HCT116 (cell line): ENCODE data around the gene UBE2J2. TPM values are rescaled to one million over a fixed set of nuclear protein-coding genes. Genes with fewer than 3 reads are reported as not detected.
"Not testable (repeated sequence)": the region's sequence is repeated elsewhere in the genome, so short reads cannot be mapped to it uniquely, and the experiment has no call there.

ENCODE experiments used
- ATAC-seq: fragments of 200-7000 bp; cut with Tn5 transposase; 2 replicates; pipeline ENCODE4 v1.9.1; 2020; ENCODE audit warnings: mild to moderate bottlenecking, moderate library complexity
- BruUV-seq: library from RNA; stranded (reverse); fragments of 400-500 nt; replicated peaks from 2 replicates; lab custom pipeline; 2021; lab: Mats Ljungman, UMichigan
- CTCF ChIA-PET: fragments of 300-600 bp; sonication (Branson Sonifier 250); formaldehyde crosslinking; loops from one replicate; lab custom pipeline; 2021; ENCODE audit warnings: antibody characterized with exemption; lab: Charles Lee
- POLR2A ChIA-PET: fragments of 300-600, 350-600 bp; sonication (Branson Sonifier 250); formaldehyde crosslinking; loops from one replicate; lab custom pipeline; 2021; ENCODE audit warnings: antibody characterized with exemption; lab: Charles Lee
- RAD21 ChIA-PET, 2 experiments: fragments of 300-600 bp; sonication (Branson Sonifier 250); formaldehyde crosslinking; loops; one replicate each; lab custom pipeline; 2023; ENCODE audit warnings: low total read pairs in 2 of 2; ENCODE audit not compliant: uncharacterized antibody in 2 of 2, unreplicated experiment in 2 of 2, low non-redundant PET in 1 of 2; lab: Charles Lee
- DNase-seq: peaks from one replicate; pipeline ENCODE4 v3.0.0-alpha.2; 2010; ENCODE audit warnings: low read depth, low spot score
- H2AFZ ChIP-seq: fragments of 200-600 bp; shearing (Covaris generic), sonication (generic); 2 replicates; pipeline ENCODE4 v1.6.1; 2017; ENCODE audit warnings: low read depth, mixed run types, mixed read lengths, antibody characterized with exemption, low read length; ENCODE audit not compliant: poor library complexity, severe bottlenecking
- H3K27ac ChIP-seq: 2 replicates; pipeline ENCODE4 v1.5.1; 2012; ENCODE audit warnings: low read depth, low read length
- H3K27me3 ChIP-seq: fragments of 200-600 bp; sonication (generic); 2 replicates; pipeline ENCODE4 v1.6.1; 2016; ENCODE audit warnings: mixed run types, low read length, mixed read lengths; ENCODE audit not compliant: insufficient read depth
- H3K36me3 ChIP-seq, 2 experiments: fragments of 200-500 bp in 1 of 2; fragments of 200-600 bp in 1 of 2; sonication (Bioruptor generic) in 1 of 2; sonication (generic) in 1 of 2; 2 replicates each; pipeline versions ENCODE4 v1.5.1 to v1.6.1; 2014 to 2016; ENCODE audit warnings: low read length in 2 of 2, inconsistent platforms in 1 of 2, mixed read lengths in 1 of 2, mixed run types in 1 of 2; ENCODE audit not compliant: insufficient read depth in 2 of 2, control insufficient read depth in 1 of 2
- H3K4me1 ChIP-seq, 2 experiments: fragments of 200-600 bp in 1 of 2; sonication (generic) in 1 of 2; 2 replicates each; pipeline versions ENCODE4 v1.5.1 to v1.6.1; 2012 to 2017; ENCODE audit warnings: low read length in 2 of 2, inconsistent platforms in 1 of 2, mild to moderate bottlenecking in 1 of 2, mixed read lengths in 1 of 2, mixed run types in 1 of 2, moderate library complexity in 1 of 2; ENCODE audit not compliant: insufficient read depth in 2 of 2, control insufficient read depth in 1 of 2
- H3K4me2 ChIP-seq: fragments of 200-600 bp; sonication (generic); 2 replicates; pipeline ENCODE4 v1.6.1; 2017; ENCODE audit warnings: mixed run types, low read length, mixed read lengths
- H3K4me3 ChIP-seq, 2 experiments: fragments of 200-600 bp in 1 of 2; sonication (generic) in 1 of 2; replicated peaks in 1 of 2; 2 replicates each; pipeline ENCODE4 v1.5.1; 2011 to 2016; ENCODE audit warnings: low read length in 2 of 2, control low read depth in 1 of 2, low read depth in 1 of 2, mild to moderate bottlenecking in 1 of 2, mixed read lengths in 1 of 2, mixed run types in 1 of 2
- H3K79me2 ChIP-seq: fragments of 200-600 bp; sonication (generic); 2 replicates; pipeline ENCODE4 v1.6.1; 2017; ENCODE audit warnings: mild to moderate bottlenecking, mixed run types, low read length, moderate library complexity, mixed read lengths; ENCODE audit not compliant: insufficient read depth
- H3K9ac ChIP-seq: fragments of 200-600 bp; sonication (generic); 2 replicates; pipeline ENCODE4 v1.6.1; 2016; ENCODE audit warnings: low read length, mixed read lengths
- H3K9me2 ChIP-seq: fragments of 200-600 bp; sonication (generic), shearing (Covaris generic); 2 replicates; pipeline ENCODE4 v1.6.1; 2017; ENCODE audit warnings: mixed run types, mild to moderate bottlenecking, moderate library complexity; ENCODE audit not compliant: insufficient read depth
- H3K9me3 ChIP-seq, 2 experiments: fragments of 200-500 bp in 1 of 2; fragments of 200-600 bp in 1 of 2; sonication (Bioruptor generic) in 1 of 2; sonication (generic) in 1 of 2; 2 replicates each; pipeline ENCODE4 v1.6.1; 2014 to 2017; ENCODE audit warnings: low read length in 2 of 2, mixed read lengths in 2 of 2, inconsistent platforms in 1 of 2, low read depth in 1 of 2, mild to moderate bottlenecking in 1 of 2, mixed run types in 1 of 2, moderate library complexity in 1 of 2; ENCODE audit not compliant: control insufficient read depth in 1 of 2, insufficient read depth in 1 of 2
- H4K20me1 ChIP-seq: fragments of 200-600 bp; sonication (generic), shearing (Covaris generic); 2 replicates; pipeline ENCODE4 v1.6.1; 2017; ENCODE audit warnings: mixed run types, mild to moderate bottlenecking, moderate library complexity; ENCODE audit not compliant: insufficient read depth
- CBX3 ChIP-seq: IDR thresholded peaks from 2 replicates; pipeline ENCODE4 v1.6.1; 2012; ENCODE audit warnings: low read depth
- FOSL1 ChIP-seq: IDR thresholded peaks from 2 replicates; pipeline ENCODE4 v1.6.1; 2012; ENCODE audit warnings: low read depth
- JUND ChIP-seq: IDR thresholded peaks from 2 replicates; pipeline ENCODE4 v1.6.1; 2012
- TCF7L2 ChIP-seq: IDR thresholded peaks from 2 replicates; pipeline ENCODE4 v1.7.0; 2011; ENCODE audit warnings: borderline replicate concordance, inconsistent platforms; ENCODE audit not compliant: insufficient read depth, insufficient read length; ENCODE audit errors: extremely low read depth
- ZFX ChIP-seq: fragments of 450-650 bp; IDR thresholded peaks from 2 replicates; pipeline ENCODE4 v1.6.1; 2017
- intact Hi-C: fragments of 100-400 bp; cut with micrococcal nuclease; formaldehyde crosslinking; loops from 2 replicates; pipeline ENCODE4 v1.10.0; 2022
- total RNA-seq: library from RNA; stranded (reverse); gene quantifications from one replicate; pipeline ENCODE4 v1.2.1, GENCODE V29; 2021; ENCODE audit not compliant: unreplicated experiment
- TF ChIP-seq, protein P1 (sequence below): IDR thresholded peaks from 2 replicates; pipeline ENCODE4 v1.6.1; 2011; ENCODE audit warnings: mild to moderate bottlenecking, low read length, moderate library complexity; ENCODE audit not compliant: insufficient replicate concordance; ENCODE audit errors: extremely low read depth
- TF ChIP-seq, protein P2 (sequence below): IDR thresholded peaks from 2 replicates; pipeline ENCODE4 v1.6.1; 2012; ENCODE audit warnings: low read depth
- TF ChIP-seq, protein P3 (sequence below): IDR thresholded peaks from 2 replicates; pipeline ENCODE4 v1.6.1; 2012
- TF ChIP-seq, protein P4 (sequence below), 3 experiments: fragments of 200-600 bp in 1 of 3; sonication (generic) in 1 of 3; IDR thresholded peaks in 2 of 3; conservative IDR thresholded peaks in 1 of 3; 2 replicates each; pipeline ENCODE4 v1.5.1; 2012 to 2017; ENCODE audit warnings: low read depth in 2 of 3, low read length in 2 of 3, antibody characterized with exemption in 1 of 3, borderline replicate concordance in 1 of 3, control low read depth in 1 of 3, mild to moderate bottlenecking in 1 of 3, mixed read lengths in 1 of 3, mixed run types in 1 of 3, moderate library complexity in 1 of 3; ENCODE audit not compliant: insufficient read depth in 1 of 3
- TF ChIP-seq, protein P5 (sequence below): IDR thresholded peaks from 2 replicates; pipeline ENCODE4 v1.6.1; 2012

UBE2J2 gene
- total RNA-seq, 1 experiment from 2014 or later: 67.7 TPM

DNA sequence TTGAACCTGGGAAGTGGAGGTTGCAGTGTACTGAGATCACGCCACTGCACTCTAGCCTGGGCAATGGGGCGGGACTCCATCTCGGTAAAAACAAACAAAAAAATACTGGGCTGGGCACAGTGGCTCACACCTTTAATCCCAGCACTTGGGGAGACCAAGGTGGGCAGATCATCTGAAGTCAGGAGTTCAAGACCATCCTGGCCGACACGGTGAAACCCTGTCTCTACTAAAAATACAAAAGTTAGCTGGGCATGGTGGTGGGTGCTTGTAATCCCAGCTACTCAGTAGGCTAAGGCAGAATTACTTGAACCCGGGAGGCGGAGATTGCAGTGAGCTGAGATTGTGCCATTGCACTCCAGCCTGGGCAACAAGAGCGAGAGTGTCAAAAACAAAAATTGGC is 42.5 kb upstream of the UBE2J2 start:
- Histone ChIP-seq H3K36me3 (peaks cover 22 to 44% of the 10 kb centered on the region in 2 experiments; a peak in 3 of 4 replicates), H3K79me2 (peaks cover 90% of the 10 kb centered on the region), H3K4me1 (peaks cover 18 to 43% of the 10 kb centered on the region in 2 experiments), H3K27ac (0 out of 2 replicates have a peak overlapping the region, but pooled peaks have one; percentile 26)
- ATAC-seq, H3K4me2 ChIP-seq, H3K27me3 ChIP-seq, H3K9ac ChIP-seq, H3K9me2 ChIP-seq, CTCF ChIA-PET, H3K4me3 ChIP-seq, DNase-seq, BruUV-seq, RAD21 ChIA-PET, H2AFZ ChIP-seq, intact Hi-C loops, H4K20me1 ChIP-seq, H3K9me3 ChIP-seq: not testable (repeated sequence)
- POLR2A ChIA-PET: interaction anchor here (1.1 kb wide), 1 partner anchor 43 kb away, joined by 5 read pairs; the partner anchor contains the start of gene UBE2J2

DNA sequence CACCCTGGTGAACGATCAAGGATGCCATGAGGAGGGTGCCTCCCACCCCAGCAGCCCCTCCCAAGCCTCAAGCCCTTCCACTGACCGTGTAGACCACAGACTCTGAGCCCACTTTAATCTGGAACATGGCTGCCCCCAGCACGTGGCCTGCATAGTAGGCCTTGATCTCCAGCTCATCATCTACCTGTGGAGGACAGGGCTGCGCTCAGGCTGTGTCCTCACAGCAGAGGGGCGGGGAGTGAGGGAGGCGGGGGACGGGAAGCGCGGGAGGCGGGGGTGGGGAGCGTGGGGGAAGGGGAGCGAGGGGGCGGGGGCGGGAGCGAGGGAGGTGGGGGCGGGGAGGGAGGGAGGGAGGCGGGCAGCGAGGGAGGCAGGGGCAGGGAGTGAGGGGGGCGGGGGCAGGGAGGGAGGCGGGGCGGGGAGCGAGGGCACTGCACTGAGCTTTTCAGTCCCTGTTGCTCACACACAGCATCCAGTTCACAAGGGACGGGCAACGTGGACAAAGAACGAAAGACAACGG is 41.8 kb upstream of the UBE2J2 start:
- ATAC-seq (no peak), DNase-seq (no peak)
- Histone ChIP-seq H3K27ac (peak overlapping the region; percentile 26; the same call in 1 of the 2 replicates), H2AFZ (no peak overlapping the region), H3K9me3 (no peaks in the 10 kb centered on the region), H3K9me2 (no peaks in the 10 kb centered on the region), H3K36me3 (peaks cover 22 to 48% of the 10 kb centered on the region in 2 experiments), H3K9ac (no peak overlapping the region), H3K27me3 (no peaks in the 10 kb centered on the region), H3K4me3 (no peak overlapping the region), H3K4me2 (no peak overlapping the region), H3K4me1 (peaks cover 18 to 44% of the 10 kb centered on the region in 2 experiments), H4K20me1 (peaks cover 6% of the 10 kb centered on the region; the same call in 1 of the 2 replicates), H3K79me2 (peaks cover 90% of the 10 kb centered on the region)
- POLR2A ChIA-PET: interaction anchor here (1.1 kb wide), 1 partner anchor 42 kb away, joined by 5 read pairs; the partner anchor contains the start of gene UBE2J2
- RAD21 ChIA-PET: no interaction called here
- no TSS peak for BruUV-seq
- intact Hi-C loops: no loop called here
- CTCF ChIA-PET: no interaction called here
- TF ChIP-seq TCF7L2 (no peak), FOSL1 (no peak), JUND (no peak), CBX3 (no peak), ZFX (no peak)
- TF ChIP-seq, protein P1, sequence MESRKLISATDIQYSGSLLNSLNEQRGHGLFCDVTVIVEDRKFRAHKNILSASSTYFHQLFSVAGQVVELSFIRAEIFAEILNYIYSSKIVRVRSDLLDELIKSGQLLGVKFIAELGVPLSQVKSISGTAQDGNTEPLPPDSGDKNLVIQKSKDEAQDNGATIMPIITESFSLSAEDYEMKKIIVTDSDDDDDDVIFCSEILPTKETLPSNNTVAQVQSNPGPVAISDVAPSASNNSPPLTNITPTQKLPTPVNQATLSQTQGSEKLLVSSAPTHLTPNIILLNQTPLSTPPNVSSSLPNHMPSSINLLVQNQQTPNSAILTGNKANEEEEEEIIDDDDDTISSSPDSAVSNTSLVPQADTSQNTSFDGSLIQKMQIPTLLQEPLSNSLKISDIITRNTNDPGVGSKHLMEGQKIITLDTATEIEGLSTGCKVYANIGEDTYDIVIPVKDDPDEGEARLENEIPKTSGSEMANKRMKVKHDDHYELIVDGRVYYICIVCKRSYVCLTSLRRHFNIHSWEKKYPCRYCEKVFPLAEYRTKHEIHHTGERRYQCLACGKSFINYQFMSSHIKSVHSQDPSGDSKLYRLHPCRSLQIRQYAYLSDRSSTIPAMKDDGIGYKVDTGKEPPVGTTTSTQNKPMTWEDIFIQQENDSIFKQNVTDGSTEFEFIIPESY: no peak
- TF ChIP-seq, protein P2, sequence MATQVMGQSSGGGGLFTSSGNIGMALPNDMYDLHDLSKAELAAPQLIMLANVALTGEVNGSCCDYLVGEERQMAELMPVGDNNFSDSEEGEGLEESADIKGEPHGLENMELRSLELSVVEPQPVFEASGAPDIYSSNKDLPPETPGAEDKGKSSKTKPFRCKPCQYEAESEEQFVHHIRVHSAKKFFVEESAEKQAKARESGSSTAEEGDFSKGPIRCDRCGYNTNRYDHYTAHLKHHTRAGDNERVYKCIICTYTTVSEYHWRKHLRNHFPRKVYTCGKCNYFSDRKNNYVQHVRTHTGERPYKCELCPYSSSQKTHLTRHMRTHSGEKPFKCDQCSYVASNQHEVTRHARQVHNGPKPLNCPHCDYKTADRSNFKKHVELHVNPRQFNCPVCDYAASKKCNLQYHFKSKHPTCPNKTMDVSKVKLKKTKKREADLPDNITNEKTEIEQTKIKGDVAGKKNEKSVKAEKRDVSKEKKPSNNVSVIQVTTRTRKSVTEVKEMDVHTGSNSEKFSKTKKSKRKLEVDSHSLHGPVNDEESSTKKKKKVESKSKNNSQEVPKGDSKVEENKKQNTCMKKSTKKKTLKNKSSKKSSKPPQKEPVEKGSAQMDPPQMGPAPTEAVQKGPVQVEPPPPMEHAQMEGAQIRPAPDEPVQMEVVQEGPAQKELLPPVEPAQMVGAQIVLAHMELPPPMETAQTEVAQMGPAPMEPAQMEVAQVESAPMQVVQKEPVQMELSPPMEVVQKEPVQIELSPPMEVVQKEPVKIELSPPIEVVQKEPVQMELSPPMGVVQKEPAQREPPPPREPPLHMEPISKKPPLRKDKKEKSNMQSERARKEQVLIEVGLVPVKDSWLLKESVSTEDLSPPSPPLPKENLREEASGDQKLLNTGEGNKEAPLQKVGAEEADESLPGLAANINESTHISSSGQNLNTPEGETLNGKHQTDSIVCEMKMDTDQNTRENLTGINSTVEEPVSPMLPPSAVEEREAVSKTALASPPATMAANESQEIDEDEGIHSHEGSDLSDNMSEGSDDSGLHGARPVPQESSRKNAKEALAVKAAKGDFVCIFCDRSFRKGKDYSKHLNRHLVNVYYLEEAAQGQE: no peak
- TF ChIP-seq, protein P3, sequence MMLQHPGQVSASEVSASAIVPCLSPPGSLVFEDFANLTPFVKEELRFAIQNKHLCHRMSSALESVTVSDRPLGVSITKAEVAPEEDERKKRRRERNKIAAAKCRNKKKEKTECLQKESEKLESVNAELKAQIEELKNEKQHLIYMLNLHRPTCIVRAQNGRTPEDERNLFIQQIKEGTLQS: no peak
- TF ChIP-seq, protein P4, sequence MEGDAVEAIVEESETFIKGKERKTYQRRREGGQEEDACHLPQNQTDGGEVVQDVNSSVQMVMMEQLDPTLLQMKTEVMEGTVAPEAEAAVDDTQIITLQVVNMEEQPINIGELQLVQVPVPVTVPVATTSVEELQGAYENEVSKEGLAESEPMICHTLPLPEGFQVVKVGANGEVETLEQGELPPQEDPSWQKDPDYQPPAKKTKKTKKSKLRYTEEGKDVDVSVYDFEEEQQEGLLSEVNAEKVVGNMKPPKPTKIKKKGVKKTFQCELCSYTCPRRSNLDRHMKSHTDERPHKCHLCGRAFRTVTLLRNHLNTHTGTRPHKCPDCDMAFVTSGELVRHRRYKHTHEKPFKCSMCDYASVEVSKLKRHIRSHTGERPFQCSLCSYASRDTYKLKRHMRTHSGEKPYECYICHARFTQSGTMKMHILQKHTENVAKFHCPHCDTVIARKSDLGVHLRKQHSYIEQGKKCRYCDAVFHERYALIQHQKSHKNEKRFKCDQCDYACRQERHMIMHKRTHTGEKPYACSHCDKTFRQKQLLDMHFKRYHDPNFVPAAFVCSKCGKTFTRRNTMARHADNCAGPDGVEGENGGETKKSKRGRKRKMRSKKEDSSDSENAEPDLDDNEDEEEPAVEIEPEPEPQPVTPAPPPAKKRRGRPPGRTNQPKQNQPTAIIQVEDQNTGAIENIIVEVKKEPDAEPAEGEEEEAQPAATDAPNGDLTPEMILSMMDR (IDR thresholded peaks at IDR 0.05 in 2 of 3, conservative IDR thresholded peaks at IDR 0.05 in 1 of 3; ENCODE audit: borderline replicate concordance in 1 of 3, insufficient read depth in 1 of 3, low read depth in 2 of 3, low read length in 2 of 3): no peak
- TF ChIP-seq, protein P5, sequence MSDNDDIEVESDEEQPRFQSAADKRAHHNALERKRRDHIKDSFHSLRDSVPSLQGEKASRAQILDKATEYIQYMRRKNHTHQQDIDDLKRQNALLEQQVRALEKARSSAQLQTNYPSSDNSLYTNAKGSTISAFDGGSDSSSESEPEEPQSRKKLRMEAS: no peak
